ENCODE data around the gene SPATA9. TPM values are rescaled to one million over a fixed set of nuclear protein-coding genes. Genes with fewer than 3 reads are reported as not detected.

SPATA9 gene
- total and polyA plus RNA-seq, 2 of the 8 experiments (the other 6 are each of a cell fraction or from before 2014, with no cell fraction given), result not detected

GRCh38 chr5:95669985-95670384 is 12.8 kb downstream of the SPATA9 start:
- Histone ChIP-seq H3K79me1 (ENCODE audit: low read depth, low read length) (no peaks in the 10 kb centered on the region), H3K36me3 (ENCODE audit: control insufficient read depth in 2 of 4, insufficient read depth in 4 of 4, low read length in 3 of 4) (no peaks in the 10 kb centered on the region), H3K4ac (replicated peaks; ENCODE audit: insufficient read length, low read depth, low read length) (no peak overlapping the region), H2BK20ac (ENCODE audit: low read length) (no peak overlapping the region), H3K27ac (ENCODE audit: low read depth, low read length) (no peak overlapping the region), H3K23ac (ENCODE audit: insufficient read length) (no peak overlapping the region), H2BK12ac (ENCODE audit: low read depth, low read length) (no peak overlapping the region), H4K8ac (ENCODE audit: extremely low read depth, insufficient read depth, low read length) (no peak overlapping the region; the same call in 1 of the 2 replicates), H2BK15ac (ENCODE audit: low read length) (no peak overlapping the region), H3K27me3 (replicated peaks in 1 of 4; ENCODE audit: control insufficient read depth in 3 of 4, extremely low read depth in 1 of 4, insufficient read depth in 3 of 4, low read length in 3 of 4) (no peaks in the 10 kb centered on the region), H3K23me2 (ENCODE audit: low read depth, low read length) (no peaks in the 10 kb centered on the region; the same call in 1 of the 2 replicates), H4K91ac (replicated peaks; ENCODE audit: insufficient read length, low read length) (no peak overlapping the region), H3K4me3 (ENCODE audit: extremely low read depth in 1 of 4, insufficient read depth in 2 of 4, low read depth in 3 of 4, low read length in 4 of 4) (no peak overlapping the region), H3K79me2 (ENCODE audit: control insufficient read depth in 1 of 2, insufficient read depth in 2 of 2, low read length in 2 of 2) (no peaks in the 10 kb centered on the region), H3K18ac (ENCODE audit: extremely low read depth, low read length) (no peak overlapping the region), H3K14ac (ENCODE audit: insufficient read length) (no peak overlapping the region), H3K9me3 (ENCODE audit: insufficient read depth in 2 of 2, low read depth in 1 of 2, low read length in 1 of 2) (no peaks in the 10 kb centered on the region), H3K9ac (replicated peaks in 1 of 4; ENCODE audit: extremely low read depth in 1 of 4, low read depth in 3 of 4, low read length in 3 of 4) (no peak overlapping the region), H2BK120ac (replicated peaks; ENCODE audit: low read depth, low read length) (no peak overlapping the region), H4K20me1 (replicated peaks in 1 of 2; ENCODE audit: control insufficient read depth in 1 of 2, insufficient read depth in 2 of 2, low read length in 2 of 2) (no peaks in the 10 kb centered on the region), H2AK5ac (ENCODE audit: low read depth, low read length) (no peak overlapping the region), H2BK5ac (ENCODE audit: low read depth, low read length) (no peak overlapping the region), H3K4me1 (replicated peaks in 1 of 4; ENCODE audit: control insufficient read depth in 3 of 4, insufficient read depth in 4 of 4, low read length in 3 of 4) (no peaks in the 10 kb centered on the region), H3K56ac (replicated peaks; ENCODE audit: insufficient read length, low read depth, low read length) (no peak overlapping the region), H3K4me2 (ENCODE audit: insufficient read depth in 1 of 2, low read depth in 2 of 2, low read length in 2 of 2) (no peak overlapping the region), H2AFZ (ENCODE audit: low read length) (no peak overlapping the region), H4K5ac (ENCODE audit: insufficient read length, low read depth, low read length) (no peak overlapping the region)
- POLR2A ChIA-PET (ENCODE audit: partially characterized antibody), result no interaction called here
- CTCF ChIA-PET (ENCODE audit: partially characterized antibody), result interaction anchor here (0.9 to 1.4 kb wide), 4 partner anchors 10 to 669 kb away, joined by 3 read pairs; no protein-coding TSS in a partner anchor
- no peak for DNase-seq (ENCODE audit: low read depth in 1 of 2, low spot score in 2 of 2)
- FAIRE-seq, result no peak
- 89% methylated on average over 5 of the region's 5 CpGs; no CpG with 5 or more reads in 1 of the 2 experiments for WGBS, 2 experiments (ENCODE audit: extremely low coverage in 1 of 2, insufficient coverage in 1 of 2, insufficient read length in 1 of 2, insufficient replicate concordance in 2 of 2, low coverage in 1 of 2, low lambda C conversion rate in 2 of 2, missing lambda C conversion rate in 1 of 2)
- TF ChIP-seq EZH2 (IDR thresholded peaks at IDR 0.05; ENCODE audit: low read depth, low read length, severe bottlenecking), result no peak
- TF ChIP-seq BRCA1 (IDR thresholded peaks at IDR 0.05; ENCODE audit: low read depth, low read length), result no peak
- no peak for TF ChIP-seq GABPA (IDR thresholded peaks at IDR 0.05; ENCODE audit: borderline replicate concordance, insufficient read depth, low read length)
- no peak for TF ChIP-seq MAFK (IDR thresholded peaks at IDR 0.05; ENCODE audit: low read depth, low read length)
- TF ChIP-seq ATF3 (IDR thresholded peaks at IDR 0.05; ENCODE audit: insufficient read depth, low read depth, low read length), result no peak
- no peak for TF ChIP-seq ZNF274 (IDR thresholded peaks at IDR 0.05; ENCODE audit: borderline replicate concordance, extremely low read depth, low read length)
- no peak for TF ChIP-seq CTCF (IDR thresholded peaks at IDR 0.05; ENCODE audit: control extremely low read depth in 1 of 3, insufficient read depth in 1 of 3, low read depth in 1 of 3, low read length in 3 of 3)
- no peak for TF ChIP-seq YY1 (IDR thresholded peaks at IDR 0.05; ENCODE audit: low read depth, low read length)
- TF ChIP-seq GTF2F1 (IDR thresholded peaks at IDR 0.05; ENCODE audit: borderline replicate concordance, low read depth, low read length), result no peak
- TF ChIP-seq CHD2 (IDR thresholded peaks at IDR 0.05; ENCODE audit: low read length), result no peak
- no peak for TF ChIP-seq BACH1 (IDR thresholded peaks at IDR 0.05; ENCODE audit: low read length)
- TF ChIP-seq SUZ12 (IDR thresholded peaks at IDR 0.05; ENCODE audit: low read length), result no peak
